Loucy (cell line): ENCODE results near the gene CNTNAP2.

Source experiments
- H2AFZ ChIP-seq: fragments of 200-600 bp; sonication (generic); 2 replicates; pipeline ENCODE4 v1.6.0; 2016; ENCODE audit warnings: antibody characterized with exemption, mild to moderate bottlenecking, low read length, moderate library complexity
- H3F3A ChIP-seq: fragments of 200-600 bp; 2 replicates; pipeline ENCODE4 v1.6.0; 2016; ENCODE audit warnings: antibody characterized with exemption, low read depth, mild to moderate bottlenecking
- H3K27me3 ChIP-seq: fragments of 200-600 bp; sonication (generic); 2 replicates; pipeline ENCODE4 v1.6.1; 2014; ENCODE audit warnings: low read length, mild to moderate bottlenecking; ENCODE audit not compliant: insufficient read depth, poor library complexity, severe bottlenecking
- H3K36me3 ChIP-seq: fragments of 200-600 bp; sonication (generic); 2 replicates; pipeline ENCODE4 v1.6.1; 2016; ENCODE audit warnings: low read length; ENCODE audit not compliant: insufficient read depth
- H3K4me1 ChIP-seq: fragments of 200-600 bp; sonication (generic); 2 replicates; pipeline ENCODE4 v1.5.1; 2014; ENCODE audit warnings: low read length, mild to moderate bottlenecking; ENCODE audit not compliant: insufficient read depth, poor library complexity, severe bottlenecking
- H3K4me2 ChIP-seq: fragments of 200-600 bp; sonication (generic); 2 replicates; pipeline ENCODE4 v1.6.0; 2014; ENCODE audit warnings: antibody characterized with exemption, low read length, low read depth, mild to moderate bottlenecking; ENCODE audit not compliant: poor library complexity, severe bottlenecking
- H3K4me3 ChIP-seq: fragments of 200-600 bp; sonication (generic); 2 replicates; pipeline ENCODE4 v1.5.1; 2014; ENCODE audit warnings: low read length, mild to moderate bottlenecking, mixed read lengths; ENCODE audit not compliant: poor library complexity, severe bottlenecking
- H3K79me2 ChIP-seq: fragments of 200-600 bp; sonication (generic); 2 replicates; pipeline ENCODE4 v1.6.1; 2014; ENCODE audit warnings: low read length; ENCODE audit not compliant: insufficient read depth
- H3K9ac ChIP-seq: fragments of 200-600 bp; sonication (generic); 2 replicates; pipeline ENCODE4 v1.6.0; 2014; ENCODE audit warnings: mild to moderate bottlenecking, low read depth, low read length, moderate library complexity; ENCODE audit not compliant: poor library complexity, severe bottlenecking
- H3K9me2 ChIP-seq: fragments of 200-600 bp; sonication (generic); replicated peaks from 2 replicates; pipeline ENCODE4 v1.6.1; 2016; ENCODE audit warnings: low read depth, low read length, mixed read lengths
- H3K9me3 ChIP-seq: fragments of 200-600 bp; sonication (generic); 2 replicates; pipeline ENCODE4 v1.6.1; 2014; ENCODE audit warnings: mild to moderate bottlenecking, antibody characterized with exemption, low read length, low read depth; ENCODE audit not compliant: insufficient read depth
- H4K20me1 ChIP-seq: fragments of 200-600 bp; sonication (generic); 2 replicates; pipeline ENCODE4 v1.6.0; 2014; ENCODE audit warnings: antibody characterized with exemption, low read length, mild to moderate bottlenecking; ENCODE audit not compliant: insufficient read depth, poor library complexity, severe bottlenecking
- CTCF ChIP-seq: fragments of 200-600 bp; sonication (generic); conservative IDR thresholded peaks from 2 replicates; pipeline ENCODE4 v1.5.1; 2014; ENCODE audit warnings: mild to moderate bottlenecking, antibody characterized with exemption, low read length
- EZH2phosphoT487 ChIP-seq: fragments of 200-600 bp; IDR thresholded peaks from 2 replicates; pipeline ENCODE4 v1.6.1; 2018; ENCODE audit warnings: antibody characterized with exemption, mild to moderate bottlenecking, moderate library complexity, borderline replicate concordance

CNTNAP2 gene

GRCh38 chr7:148337995-148338747, 2221.6 kb downstream of the CNTNAP2 start:
- no peaks in the 10 kb centered on the region for H3K9me2 ChIP-seq
- no peak overlapping the region for H3K9ac ChIP-seq
- H3K4me1 ChIP-seq: no peaks in the 10 kb centered on the region
- H3F3A ChIP-seq: no peaks in the 10 kb centered on the region
- no peaks in the 10 kb centered on the region for H3K27me3 ChIP-seq
- TF ChIP-seq EZH2phosphoT487 (no peak), CTCF (no peak)
- no peaks in the 10 kb centered on the region for H3K36me3 ChIP-seq
- H2AFZ ChIP-seq: no peak overlapping the region
- no peak overlapping the region for H3K4me2 ChIP-seq
- H4K20me1 ChIP-seq: no peaks in the 10 kb centered on the region
- no peaks in the 10 kb centered on the region for H3K79me2 ChIP-seq
- no peaks in the 10 kb centered on the region for H3K9me3 ChIP-seq
- H3K4me3 ChIP-seq: no peak overlapping the region

GRCh38 chr7:148340438-148341280, 2224.1 kb downstream of the CNTNAP2 start:
- Histone ChIP-seq H2AFZ (no peak overlapping the region), H3K9me3 (no peaks in the 10 kb centered on the region), H3K9ac (no peak overlapping the region), H3K4me2 (no peak overlapping the region), H3K79me2 (no peaks in the 10 kb centered on the region), H3K4me3 (no peak overlapping the region), H3K4me1 (no peaks in the 10 kb centered on the region), H4K20me1 (no peaks in the 10 kb centered on the region), H3K27me3 (no peaks in the 10 kb centered on the region), H3F3A (no peaks in the 10 kb centered on the region), H3K36me3 (no peaks in the 10 kb centered on the region), H3K9me2 (no peaks in the 10 kb centered on the region)
- TF ChIP-seq EZH2phosphoT487 (no peak), CTCF (no peak)

- Histone ChIP-seq H3K4me1 (no peaks in the 10 kb centered on the region), H3K36me3 (no peaks in the 10 kb centered on the region), H2AFZ (no peak overlapping the region), H3K4me3 (no peak overlapping the region), H3K9ac (no peak overlapping the region), H4K20me1 (no peaks in the 10 kb centered on the region), H3K9me3 (0 out of 2 replicates have a peak, but pooled peaks cover 7% of the 10 kb centered on the region), H3F3A (no peaks in the 10 kb centered on the region), H3K27me3 (no peaks in the 10 kb centered on the region), H3K9me2 (no peaks in the 10 kb centered on the region), H3K79me2 (no peaks in the 10 kb centered on the region), H3K4me2 (no peak overlapping the region)
- no peak for TF ChIP-seq CTCF
- no peak for TF ChIP-seq EZH2phosphoT487
These were observed 2227.8 kb downstream of the CNTNAP2 start for GRCh38 chr7:148344406-148344805.
